HG03108 (cell line): ENCODE measurements around the gene CLIP3.

Source experiments
- ATAC-seq: cut with Tn5 transposase; IDR thresholded peaks from one replicate; pipeline ENCODE4 v1.9.1; 2021; ENCODE audit warnings: moderate library complexity; ENCODE audit not compliant: unreplicated experiment

Gene CLIP3

GRCh38 chr19:36009633-36010379 lies 22.9 kb downstream of the CLIP3 start:
- ATAC-seq, result no peak

DNA sequence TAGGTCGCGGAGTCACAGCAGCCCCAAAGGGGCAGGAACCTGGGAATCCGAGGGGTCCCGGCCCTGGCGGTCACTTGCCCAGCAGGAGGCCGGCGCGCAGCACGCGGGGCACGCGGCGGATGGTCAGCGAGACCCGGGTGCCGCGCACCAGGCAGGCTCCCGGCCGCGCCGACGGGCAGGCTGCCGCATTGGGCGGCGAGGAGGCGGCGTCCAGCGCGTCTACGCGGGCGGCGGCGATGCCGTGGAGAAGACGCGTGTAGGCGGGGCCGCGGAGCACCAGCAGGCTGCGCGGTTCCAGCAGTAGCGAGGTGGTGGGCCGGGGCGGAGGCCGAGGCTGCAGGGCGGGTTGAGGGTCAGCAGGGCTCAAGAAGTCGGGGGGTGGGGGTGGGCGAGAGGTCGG lies 23.5 kb downstream of the CLIP3 start:
- ATAC-seq, result no peak

DNA sequence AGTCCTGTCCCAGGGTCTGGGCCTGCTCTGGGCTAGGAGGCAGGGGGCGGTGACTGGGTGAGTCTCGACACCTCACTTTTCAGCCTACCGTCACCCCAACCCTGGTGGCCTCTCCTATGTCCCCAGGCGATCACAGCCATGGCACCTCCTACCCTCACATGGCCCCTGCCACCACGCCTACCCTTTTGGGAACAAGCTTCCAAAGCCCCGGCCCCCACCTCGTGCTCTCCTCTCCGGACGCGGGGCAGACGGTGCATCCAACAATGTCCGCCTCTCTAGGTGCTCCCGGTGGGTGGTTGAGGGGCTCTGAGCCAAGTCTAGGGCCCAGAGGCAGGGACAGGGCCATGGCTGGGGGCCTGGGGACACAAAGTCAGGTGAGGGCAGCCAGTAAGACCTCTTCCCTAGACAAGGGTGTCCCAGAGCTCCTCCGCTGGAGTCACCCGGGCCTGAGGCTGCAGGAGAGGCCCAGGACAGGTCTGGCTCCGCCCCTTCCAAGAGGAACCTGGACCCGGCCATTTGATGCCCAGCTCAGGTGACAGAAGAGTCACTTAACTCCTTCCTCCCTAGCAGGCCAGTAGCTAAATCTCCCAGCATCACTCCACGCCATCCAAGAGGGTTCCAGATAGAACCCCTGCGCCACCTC lies 24.2 kb downstream of the CLIP3 start, which contains the start of gene SYNE4:
Gene SYNE4 (minus strand): TSS at position 478 of the 643 bp plus-strand sequence. CDS start 132 bp downstream, at position 346.
- no peak for ATAC-seq

DNA sequence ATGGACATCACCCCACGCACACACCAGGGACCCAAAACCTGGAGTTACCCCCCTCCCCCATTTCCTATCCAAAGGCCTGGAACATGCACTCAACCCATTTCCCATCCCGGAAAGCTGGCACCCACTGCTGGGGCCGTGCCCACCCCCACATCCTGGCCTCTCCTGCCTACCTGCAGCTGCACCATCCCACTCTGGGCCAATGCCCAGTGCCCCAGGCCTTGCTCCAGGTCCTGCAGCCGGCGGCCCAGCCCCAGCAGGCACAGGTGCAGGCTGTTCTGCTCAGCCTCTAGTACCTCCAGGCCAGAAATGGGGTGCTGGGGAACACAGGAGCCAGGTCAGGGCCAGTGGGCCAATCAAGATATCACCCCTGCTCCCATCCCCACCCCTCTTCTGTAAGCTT lies 25.7 kb downstream of the CLIP3 start:
- no peak for ATAC-seq

DNA sequence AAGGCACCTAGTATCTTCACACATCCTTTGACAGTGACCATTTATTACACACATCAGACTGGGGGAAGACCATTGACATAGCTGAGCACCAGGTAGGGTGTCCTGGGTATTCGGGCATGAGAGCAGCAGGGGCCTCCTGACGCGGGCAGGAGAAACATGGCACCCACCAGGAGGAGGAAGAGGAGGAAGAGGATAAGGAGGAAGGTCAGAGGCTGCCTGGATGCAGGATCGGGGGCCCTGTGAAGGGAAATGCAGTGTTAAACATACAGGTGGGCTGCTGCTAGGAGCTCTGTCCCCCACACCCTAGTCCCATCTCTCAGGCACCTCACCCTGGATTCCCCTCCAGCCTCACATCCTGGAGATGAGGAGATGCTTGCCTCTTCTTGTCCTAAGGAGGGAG lies 29.4 kb downstream of the CLIP3 start:
- no peak for ATAC-seq

DNA sequence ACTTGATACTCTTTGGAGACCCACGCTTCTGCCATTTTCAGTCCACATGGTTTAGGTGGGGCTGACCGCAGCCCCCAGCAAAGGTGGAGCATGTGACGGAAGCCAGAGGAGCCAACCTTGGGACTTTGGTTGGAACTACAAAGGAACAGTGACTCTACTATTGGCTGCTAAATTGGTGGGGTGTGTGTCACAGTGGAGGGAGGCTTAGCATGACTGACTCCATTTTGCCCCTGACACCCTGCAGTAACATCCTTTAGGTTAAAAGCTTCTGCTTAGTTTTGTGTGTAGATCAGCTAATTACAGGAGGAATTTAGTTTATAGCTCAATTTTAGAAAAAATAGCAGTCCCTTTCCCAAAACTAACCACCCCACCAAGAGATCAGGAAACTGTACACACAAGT lies 31.1 kb downstream of the CLIP3 start:
- no peak for ATAC-seq

- ATAC-seq, result no peak
Observed at GRCh38 chr19:35996777-35997176, 35.9 kb downstream of the CLIP3 start.

GRCh38 chr19:35995048-35995993 lies 37.4 kb downstream of the CLIP3 start, which contains the start of gene SDHAF1:
SDHAF1 (plus strand) TSS chr19:35995188; CDS start chr19:35995275, 87 bp downstream.
- peak; percentile 78 for ATAC-seq

DNA sequence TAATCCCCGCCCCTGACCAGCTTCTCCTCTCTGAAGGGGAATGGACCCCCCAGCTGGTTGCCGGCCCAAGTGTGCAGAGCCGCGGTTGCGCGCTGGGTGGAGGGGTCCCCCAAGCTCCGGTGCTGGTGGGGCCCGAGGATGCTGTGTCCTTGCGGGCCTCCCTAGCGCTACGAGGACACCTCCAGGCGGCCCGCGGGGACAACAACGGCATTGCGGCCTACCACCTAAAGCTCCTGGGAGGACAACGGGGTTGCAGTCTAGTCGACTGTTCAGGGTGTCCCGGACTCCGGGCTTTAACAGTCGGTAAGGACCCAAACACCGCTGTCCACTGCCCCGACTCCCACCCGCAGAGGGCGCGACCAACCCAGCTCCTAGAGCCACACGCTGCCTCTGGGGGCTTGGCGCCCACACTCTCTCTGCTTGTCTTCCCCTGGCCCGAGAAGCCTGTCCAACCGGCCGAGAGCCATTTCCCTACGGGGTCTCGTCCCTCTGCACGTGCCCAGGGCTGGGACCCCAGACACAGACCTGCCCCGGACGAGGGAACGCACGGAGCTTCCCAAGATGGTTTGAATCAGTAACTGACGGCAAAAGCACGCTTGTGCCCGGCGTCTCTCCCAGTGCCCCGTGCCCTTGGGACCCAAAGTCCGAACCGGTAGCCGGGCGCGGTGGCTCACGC lies 38.6 kb downstream of the CLIP3 start:
- ATAC-seq, result no peak

GRCh38 chr19:35992907-35993765 lies 39.5 kb downstream of the CLIP3 start:
- ATAC-seq, result no peak

- ATAC-seq, result no peak
Observed at GRCh38 chr19:35991731-35992450, 40.8 kb downstream of the CLIP3 start.

DNA sequence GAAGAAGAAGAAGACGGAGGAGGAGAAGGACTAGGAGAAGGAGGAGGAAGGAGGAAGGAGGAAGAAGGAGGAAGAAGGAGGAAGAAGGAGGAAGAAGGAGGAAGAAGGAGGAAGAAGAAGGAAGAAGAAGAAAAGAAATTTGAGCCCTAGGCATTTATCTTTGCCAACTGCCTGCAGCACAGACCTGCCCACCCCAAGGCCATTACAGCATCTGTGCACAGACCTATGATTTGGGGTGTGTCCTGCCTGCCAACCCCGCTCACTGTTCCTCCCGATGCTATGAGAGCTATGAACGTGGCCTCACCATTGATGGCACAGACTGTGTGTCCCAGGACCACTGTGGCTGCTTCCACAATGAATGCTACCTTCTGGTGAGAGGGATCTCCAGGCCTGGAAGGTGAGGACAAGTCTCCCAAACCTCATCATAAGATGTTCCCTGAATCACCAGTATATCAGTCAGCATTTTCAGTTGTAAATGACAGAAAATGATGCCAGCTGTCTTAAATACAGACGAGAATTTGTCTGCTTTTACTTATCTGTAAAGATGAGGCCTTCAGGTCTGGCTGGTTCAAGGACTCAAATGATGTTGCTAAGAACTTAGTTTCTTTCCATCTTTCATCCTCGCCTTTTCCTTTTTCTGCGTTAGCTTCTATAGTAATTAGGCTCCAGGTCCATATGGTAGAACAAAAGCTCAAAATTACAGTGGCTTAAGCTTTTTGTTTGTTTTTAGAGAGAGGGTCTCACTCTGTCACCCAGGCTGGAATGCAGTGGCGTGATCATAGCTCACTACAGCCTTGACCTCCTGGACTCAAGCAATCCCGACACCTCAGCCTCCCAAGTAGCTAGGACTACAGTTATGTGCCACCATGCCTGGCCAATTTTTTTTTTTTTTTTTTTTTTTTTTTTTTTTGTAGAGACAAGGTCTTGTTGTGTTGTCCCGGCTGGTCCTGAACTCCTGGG lies 41.6 kb downstream of the CLIP3 start:
- no peak for ATAC-seq

- no peak for ATAC-seq
Observed at GRCh38 chr19:35990156-35990555, 42.5 kb downstream of the CLIP3 start.

- no peak for ATAC-seq
Observed at GRCh38 chr19:35988824-35989223, 43.8 kb downstream of the CLIP3 start.

DNA sequence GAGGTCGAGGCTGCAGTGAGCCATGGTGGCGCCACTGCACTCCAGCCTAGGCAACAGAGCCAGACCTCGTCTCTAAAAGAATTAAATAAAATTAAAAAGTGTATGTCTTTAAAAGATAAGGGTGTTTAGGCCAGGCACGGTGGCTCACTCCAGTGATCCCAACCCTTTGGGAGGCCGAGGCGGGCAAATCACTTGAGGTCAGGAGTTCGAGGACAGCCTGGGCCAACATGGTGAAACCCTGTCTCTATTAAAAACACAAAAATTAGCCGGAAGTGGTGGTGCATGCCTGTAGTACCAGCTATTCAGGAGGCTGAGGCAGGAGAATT lies 45.1 kb downstream of the CLIP3 start:
- ATAC-seq, result no peak

DNA sequence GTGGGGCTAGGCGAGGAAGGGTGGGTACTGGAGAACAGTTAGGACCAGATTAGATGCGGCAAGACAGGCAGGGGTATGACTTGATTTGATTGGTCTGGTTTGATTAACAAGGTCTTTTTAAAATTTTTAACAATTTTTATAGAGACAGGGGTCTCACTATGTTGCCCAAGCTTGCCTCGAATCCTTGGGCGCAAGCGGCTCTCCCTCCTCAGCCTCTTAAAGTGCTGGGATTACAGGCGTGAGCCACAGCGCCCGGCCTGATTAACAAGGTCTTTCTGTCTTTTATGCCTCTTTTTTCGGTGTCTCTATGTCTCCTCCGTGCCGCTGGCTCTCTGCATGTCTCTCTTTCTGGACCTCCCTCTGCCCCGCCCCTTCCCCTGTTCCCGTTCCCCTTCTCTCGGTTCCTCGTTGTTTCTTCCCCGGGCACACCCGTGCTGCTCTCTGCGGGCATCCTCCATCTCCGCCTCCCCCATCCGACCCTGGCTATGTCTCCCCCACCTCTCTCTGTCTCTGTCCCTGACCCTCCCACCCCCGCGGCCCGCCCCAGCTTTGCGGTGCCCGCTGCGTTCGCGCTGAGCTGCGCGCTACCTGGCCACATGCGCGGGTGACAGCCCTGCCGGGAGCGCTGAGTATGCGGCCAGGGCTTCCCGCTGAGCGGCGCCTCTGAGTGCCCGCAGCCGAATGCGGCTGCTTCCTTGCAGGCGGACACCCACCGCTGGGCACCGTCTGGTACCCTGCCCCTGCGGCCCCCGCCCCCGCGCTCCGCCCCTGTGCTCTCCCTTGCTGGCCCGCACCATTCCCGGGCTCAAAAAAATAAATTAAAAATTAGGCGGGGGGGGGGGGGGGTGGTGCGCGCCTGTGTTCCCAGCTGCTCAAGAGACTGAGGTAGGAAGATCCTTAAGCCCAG lies 45.8 kb downstream of the CLIP3 start:
- ATAC-seq, result no peak

DNA sequence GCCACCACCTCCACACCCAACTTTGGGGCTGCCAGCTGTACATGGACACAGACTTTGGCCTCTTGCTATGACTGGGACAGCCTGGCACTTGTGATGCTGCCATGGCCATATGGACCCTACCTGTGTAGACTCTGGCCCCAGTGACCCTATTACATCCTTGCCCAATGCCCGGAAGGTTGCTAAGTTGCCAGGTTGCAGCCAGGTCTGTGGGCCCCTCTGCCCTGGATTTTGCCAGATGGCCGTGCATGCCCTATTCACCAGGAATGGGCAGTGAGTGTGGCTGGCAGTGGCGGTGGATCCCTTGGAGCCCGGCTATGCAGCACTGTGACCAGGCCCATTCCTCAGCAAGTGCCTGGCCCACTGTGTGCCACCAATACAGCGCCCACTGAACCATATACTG lies 46.6 kb downstream of the CLIP3 start:
- no peak for ATAC-seq
